PFSK-1 (cell line): Measurements from ENCODE around the gene ZMYND15.

ENCODE experiments used
- POLR2AphosphoS5 ChIP-seq: IDR thresholded peaks from 2 replicates; pipeline ENCODE4 v1.6.1; 2012; ENCODE audit warnings: low read depth, mild to moderate bottlenecking, control low read depth, low read length, moderate library complexity
- REST ChIP-seq, 2 experiments: IDR thresholded peaks; 2 replicates each; pipeline versions ENCODE4 v1.6.1 to v1.8.0; 2011 to 2012; ENCODE audit warnings: low read depth in 2 of 2, low read length in 2 of 2, control low read depth in 1 of 2, inconsistent platforms in 1 of 2, mild to moderate bottlenecking in 1 of 2, moderate library complexity in 1 of 2; ENCODE audit not compliant: insufficient read depth in 1 of 2
- TAF1 ChIP-seq: IDR thresholded peaks from 2 replicates; pipeline ENCODE4 v1.6.1; 2012; ENCODE audit warnings: low read length, control low read depth, borderline replicate concordance; ENCODE audit not compliant: insufficient read depth

GRCh38 chr17:4777969-4778760 is 38.5 kb downstream of the ZMYND15 start:
- TF ChIP-seq TAF1 = no peak
- no peak for TF ChIP-seq POLR2AphosphoS5
- TF ChIP-seq REST (IDR thresholded peaks at IDR 0.05; ENCODE audit: insufficient read depth in 1 of 2, low read depth in 2 of 2, low read length in 2 of 2) = no peak
